ENCODE results near the gene MBTD1. TPM values are rescaled to one million over a fixed set of nuclear protein-coding genes. Genes with fewer than 3 reads are reported as not detected.

The MBTD1 gene
- total and polyA plus RNA-seq, 2 of the 8 experiments (the other 6 are each of a cell fraction or from before 2014, with no cell fraction given), result 20.3 to 51.4 TPM

- TF ChIP-seq CHD7 (IDR thresholded peaks at IDR 0.05; ENCODE audit: insufficient replicate concordance, low read length), result no peak
- peak; percentile 98 for TF ChIP-seq ASH2L (IDR thresholded peaks at IDR 0.05; ENCODE audit: low read length)
- peak; percentile 100 for TF ChIP-seq GABPA (IDR thresholded peaks at IDR 0.05; ENCODE audit: borderline replicate concordance, insufficient read depth, low read length)
- no peak for TF ChIP-seq NRF1 (IDR thresholded peaks at IDR 0.05; ENCODE audit: low read depth, low read length)
- no peak; the same call in 1 of the 2 replicates for TF ChIP-seq ATF3 (IDR thresholded peaks at IDR 0.05; ENCODE audit: insufficient read depth, low read depth, low read length)
- peak; percentile 86 for TF ChIP-seq PHF8 (conservative IDR thresholded peaks at IDR 0.05; ENCODE audit: low read depth, low read length)
- TF ChIP-seq SRF (IDR thresholded peaks at IDR 0.05; ENCODE audit: low read depth, low read length), result peak; percentile 76
- TF ChIP-seq POU5F1 (IDR thresholded peaks at IDR 0.05; ENCODE audit: low read depth, low read length), result no peak
- TF ChIP-seq KDM1A (IDR thresholded peaks at IDR 0.05; ENCODE audit: borderline replicate concordance, low read length), result no peak
Measured at GRCh38 chr17:51153210-51154072, 106.4 kb downstream of the MBTD1 start, which contains the start of gene NME1 (continued).
